Endothelial cell of umbilical vein (primary cell): ENCODE data around the gene CLEC4A. TPM values are rescaled to one million over a fixed set of nuclear protein-coding genes. Genes with fewer than 3 reads are reported as not detected.

Experiments
- BruUV-seq: library from RNA; stranded (reverse); fragments of 400-500 nt; replicated peaks from 2 replicates; lab custom pipeline; 2021; lab: Mats Ljungman, UMichigan
- CTCF ChIA-PET: fragments of 300-600, 350-600 bp; sonication (Branson Sonifier 250); formaldehyde crosslinking; loops from one replicate; lab custom pipeline; 2021; ENCODE audit warnings: antibody characterized with exemption, inconsistent platforms; lab: Charles Lee
- POLR2A ChIA-PET: fragments of 300-600, 350-600 bp; sonication (Branson Sonifier 250); formaldehyde crosslinking; loops from one replicate; lab custom pipeline; 2021; ENCODE audit warnings: antibody characterized with exemption, inconsistent platforms; lab: Charles Lee
- DNase-seq: peaks from one replicate; pipeline ENCODE4 v3.0.0-alpha.2; 2011; ENCODE audit warnings: low read depth, low spot score
- FAIRE-seq: peaks from 2 replicates; lab custom pipeline; 2011; peaks lifted over from hg19 to GRCh38; lab: Jason Lieb, UNC
- H2AFZ ChIP-seq: 2 replicates; pipeline ENCODE4 v1.6.0; 2012; ENCODE audit warnings: low read depth, low read length, control low read depth, inconsistent platforms
- H3K27ac ChIP-seq: 2 replicates; pipeline ENCODE4 v1.5.1; 2011; ENCODE audit warnings: low read depth, mild to moderate bottlenecking, control low read depth, low read length, moderate library complexity; ENCODE audit not compliant: insufficient read depth
- H3K27me3 ChIP-seq, 2 experiments: 2 replicates each; pipeline versions ENCODE4 v1.6.0 to v1.6.1; 2011; ENCODE audit warnings: low read length in 2 of 2, mixed read lengths in 1 of 2; ENCODE audit not compliant: control insufficient read depth in 2 of 2, insufficient read depth in 2 of 2
- H3K36me3 ChIP-seq, 2 experiments: 2 replicates in 1 of 2; 3 replicates in 1 of 2; pipeline ENCODE4 v1.5.1; 2011; ENCODE audit warnings: low read length in 2 of 2, mild to moderate bottlenecking in 1 of 2, moderate library complexity in 1 of 2; ENCODE audit not compliant: control insufficient read depth in 2 of 2, insufficient read depth in 2 of 2; ENCODE audit errors: extremely low read depth in 1 of 2
- H3K4me1 ChIP-seq: 3 replicates; pipeline ENCODE4 v1.5.1; 2011; ENCODE audit warnings: mild to moderate bottlenecking, low read length; ENCODE audit not compliant: control insufficient read depth, insufficient read depth; ENCODE audit errors: extremely low read depth
- H3K4me2 ChIP-seq: 2 replicates; pipeline ENCODE4 v1.6.1; 2011; ENCODE audit warnings: low read length, control low read depth, mixed read lengths; ENCODE audit not compliant: insufficient read depth
- H3K4me3 ChIP-seq, 3 experiments: fragments of 200-600 bp in 1 of 3; sonication (generic), shearing (Covaris generic) in 1 of 3; replicated peaks in 1 of 3; 2 replicates each; pipeline ENCODE4 v1.5.1; 2011 to 2016; ENCODE audit warnings: control low read depth in 3 of 3, low read length in 3 of 3, mild to moderate bottlenecking in 2 of 3, inconsistent platforms in 1 of 3, low read depth in 1 of 3, moderate library complexity in 1 of 3; ENCODE audit not compliant: insufficient read depth in 1 of 3
- H3K79me2 ChIP-seq: 2 replicates; pipeline ENCODE4 v1.6.0; 2012; ENCODE audit warnings: low read length, inconsistent platforms; ENCODE audit not compliant: control insufficient read depth, insufficient read depth
- H3K9ac ChIP-seq: replicated peaks from 2 replicates; pipeline ENCODE3; 2011; ENCODE audit warnings: low read length, control low read depth; ENCODE audit not compliant: insufficient read depth; ENCODE audit errors: extremely low read depth
- H3K9me1 ChIP-seq: replicated peaks from 3 replicates; pipeline ENCODE4 v1.6.0; 2011; ENCODE audit warnings: mild to moderate bottlenecking, low read length; ENCODE audit not compliant: control insufficient read depth, insufficient read depth; ENCODE audit errors: extremely low read depth
- H3K9me3 ChIP-seq: replicated peaks from 2 replicates; pipeline ENCODE4 v1.5.1; 2012; ENCODE audit warnings: low read length, inconsistent platforms; ENCODE audit not compliant: control insufficient read depth, insufficient read depth
- H4K20me1 ChIP-seq: replicated peaks from 2 replicates; pipeline ENCODE3; 2011; ENCODE audit warnings: mild to moderate bottlenecking, low read length; ENCODE audit not compliant: control insufficient read depth, insufficient read depth; ENCODE audit errors: extremely low read depth
- CTCF ChIP-seq, 2 donors: IDR thresholded peaks; 1 replicate in 1 of 2; 2 replicates in 1 of 2; pipeline ENCODE4 v1.5.1; 2011; ENCODE audit warnings: low read length in 2 of 2, mild to moderate bottlenecking in 2 of 2, moderate library complexity in 2 of 2, control low read depth in 1 of 2, inconsistent platforms in 1 of 2, low read depth in 1 of 2; ENCODE audit not compliant: insufficient read depth in 1 of 2; ENCODE audit errors: extremely low read depth in 1 of 2
- EZH2 ChIP-seq: IDR thresholded peaks from 2 replicates; pipeline ENCODE4 v1.6.1; 2012; ENCODE audit warnings: borderline replicate concordance, low read depth, mild to moderate bottlenecking, moderate library complexity, low read length, inconsistent platforms; ENCODE audit not compliant: severe bottlenecking
- FOS ChIP-seq: IDR thresholded peaks from 2 replicates; pipeline ENCODE4 v1.6.1; 2011; ENCODE audit warnings: mild to moderate bottlenecking, low read length, moderate library complexity, borderline replicate concordance; ENCODE audit not compliant: insufficient read depth
- GATA2 ChIP-seq: IDR thresholded peaks from 2 replicates; pipeline ENCODE4 v1.7.0; 2011; ENCODE audit warnings: low read depth, mild to moderate bottlenecking, moderate library complexity, mixed read lengths, low read length; ENCODE audit not compliant: insufficient read length, insufficient read depth
- JUN ChIP-seq: IDR thresholded peaks from 2 replicates; pipeline ENCODE4 v1.6.1; 2011; ENCODE audit warnings: borderline replicate concordance, low read depth; ENCODE audit not compliant: insufficient read length, insufficient read depth
- MAX ChIP-seq: IDR thresholded peaks from 2 replicates; pipeline ENCODE4 v1.6.1; 2011; ENCODE audit not compliant: insufficient read depth, insufficient read length
- MYC ChIP-seq: IDR thresholded peaks from one replicate; pipeline ENCODE4 v1.6.1; 2011; ENCODE audit warnings: mild to moderate bottlenecking, low read depth, low read length
- POLR2A ChIP-seq: IDR thresholded peaks from 2 replicates; pipeline ENCODE4 v1.6.1; 2012; ENCODE audit warnings: low read depth, mild to moderate bottlenecking, control low read depth, low read length
- POLR2AphosphoS5 ChIP-seq: IDR thresholded peaks from 2 replicates; pipeline ENCODE4 v1.6.1; 2012; ENCODE audit warnings: low read depth, mild to moderate bottlenecking, control low read depth, low read length, moderate library complexity; ENCODE audit not compliant: insufficient read depth
- dilution Hi-C: fragments of 300-500 bp; cut with MboI; formaldehyde crosslinking; loops from one replicate; pipeline ENCODE4 v1.15.0; 2019; ENCODE audit warnings: low sequenced_read_pairs; ENCODE audit not compliant: extremely low pct_ligation_motif_present
- intact Hi-C: fragments of 100-400 bp; cut with micrococcal nuclease; formaldehyde crosslinking; loops from one replicate; pipeline ENCODE4 v1.10.0; 2022
- polyA plus RNA-seq, 4 experiments: library from polyadenylated mRNA; depleted of rRNA in 3 of 4; stranded (reverse) in 3 of 4; unstranded in 1 of 4; fragments of >200 nt; gene quantifications; 2 replicates each; pipeline versions ENCODE4 v1.2.1 to v1.2.3, GENCODE V29; 2011 to 2012; ENCODE audit warnings: missing spikeins in 1 of 4
- total RNA-seq: library from RNA; stranded (reverse); gene quantifications from 2 replicates; pipeline ENCODE4 v1.2.3, GENCODE V29; 2021

The CLEC4A gene
- total and polyA plus RNA-seq, 2 donors (not counting 3 experiments of a cell fraction or from before 2014, with no cell fraction given) = 0.52 to 0.86 TPM

- FAIRE-seq (no peak), DNase-seq (no peak)
- intact Hi-C loops (no loop called here), dilution Hi-C loops (no loop called here)
- peaks cover 2% of the 10 kb centered on the region for H3K79me2 ChIP-seq
- TF ChIP-seq CTCF (IDR thresholded peaks at IDR 0.05; ENCODE audit: extremely low read depth in 1 of 2, insufficient read depth in 1 of 2, low read depth in 1 of 2, low read length in 2 of 2) (no peak), JUN (no peak), FOS (no peak), GATA2 (no peak), MYC (no peak), EZH2 (no peak), POLR2A (no peak), POLR2AphosphoS5 (no peak), MAX (no peak)
- no TSS peak for BruUV-seq
- peaks cover 20 to 27% of the 10 kb centered on the region in 2 experiments for H3K36me3 ChIP-seq
- no peak overlapping the region for H3K4me3 ChIP-seq
- peaks cover 2% of the 10 kb centered on the region for H4K20me1 ChIP-seq
- no peaks in the 10 kb centered on the region for H3K9me3 ChIP-seq
- ChIA-PET POLR2A (no interaction called here), CTCF (no interaction called here)
- H3K9me1 ChIP-seq = no peaks in the 10 kb centered on the region
- H3K27ac ChIP-seq = no peak overlapping the region
- no peaks in the 10 kb centered on the region for H3K27me3 ChIP-seq
- no peak overlapping the region for H2AFZ ChIP-seq
- no peak overlapping the region for H3K9ac ChIP-seq
- H3K4me2 ChIP-seq = no peak overlapping the region
- H3K4me1 ChIP-seq = no peaks in the 10 kb centered on the region
Measured at GRCh38 chr12:8093291-8093690, 30.1 kb upstream of the CLEC4A start.
